Measurements from ENCODE around the gene PRTFDC1.

GRCh38 chr10:24969841-24970281 lies 17.5 kb upstream of the PRTFDC1 start:
- TF ChIP-seq CTCF (IDR thresholded peaks at IDR 0.05; ENCODE audit: extremely low read depth in 1 of 2, insufficient read depth in 1 of 2, low read depth in 1 of 2, low read length in 2 of 2) (no peak), POLR2A (IDR thresholded peaks at IDR 0.05; ENCODE audit: low read depth, low read length) (no peak), POLR2AphosphoS5 (IDR thresholded peaks at IDR 0.05; ENCODE audit: insufficient read depth, low read depth, low read length) (no peak), EZH2 (IDR thresholded peaks at IDR 0.05; ENCODE audit: borderline replicate concordance, low read depth, low read length, severe bottlenecking) (no peak)

All from endothelial cell of umbilical vein (primary cell).